Activated CD4-positive, alpha-beta T cell treated with anti-CD3 and anti-CD28 coated beads for 36 hours (primary cell): ENCODE results near the gene RAB7B. TPM values are rescaled to one million over a fixed set of nuclear protein-coding genes. Genes with fewer than 3 reads are reported as not detected.

Experiments used
- ATAC-seq: fragments of 200-7000 bp; cut with Tn5 transposase; one replicate; pipeline ENCODE4 v1.10.0; 2021; ENCODE audit warnings: mild to moderate bottlenecking, moderate library complexity
- CTCF ChIA-PET: fragments of 350-600 bp; sonication (Branson Sonifier 250); formaldehyde crosslinking; loops from one replicate; lab custom pipeline; 2021; ENCODE audit warnings: antibody characterized with exemption; lab: Charles Lee
- POLR2A ChIA-PET: fragments of 350-600 bp; sonication (Branson Sonifier 250); formaldehyde crosslinking; loops from one replicate; lab custom pipeline; 2021; ENCODE audit warnings: antibody characterized with exemption, inconsistent platforms; lab: Charles Lee
- DNase-seq: peaks from one replicate; pipeline ENCODE4 v3.0.0-alpha.2; 2020
- H3K27ac Mint-ChIP-seq: one replicate; pipeline ENCODE4 v1.8.0; 2021; ENCODE audit warnings: mixed read lengths
- H3K27me3 Mint-ChIP-seq: one replicate; pipeline ENCODE4 v1.8.0; 2021; ENCODE audit warnings: mixed read lengths
- H3K36me3 Mint-ChIP-seq: one replicate; pipeline ENCODE4 v1.8.0; 2021; ENCODE audit warnings: low read depth, mixed read lengths
- H3K4me1 Mint-ChIP-seq: one replicate; pipeline ENCODE4 v1.8.0; 2021; ENCODE audit warnings: mixed read lengths
- H3K4me3 Mint-ChIP-seq: one replicate; pipeline ENCODE4 v1.8.0; 2021; ENCODE audit warnings: mild to moderate bottlenecking, moderate library complexity, mixed read lengths
- H3K9me3 Mint-ChIP-seq: one replicate; pipeline ENCODE4 v1.8.0; 2021; ENCODE audit warnings: low read depth, mixed read lengths
- intact Hi-C, 2 experiments: fragments of 100-400 bp; cut with DNase I in 1 of 2; cut with micrococcal nuclease in 1 of 2; formaldehyde crosslinking; loops; one replicate each; pipeline versions ENCODE4 v1.14.2 to v1.15.1; 2022 to 2024; cut with DNase I, micrococcal nuclease
- total RNA-seq, 2 experiments: library from RNA; stranded (reverse); gene quantifications; one replicate each; pipeline ENCODE4 v1.2.3, GENCODE V29; 2021

The RAB7B gene
- total RNA-seq, 2 experiments from 2014 or later = not detected

DNA sequence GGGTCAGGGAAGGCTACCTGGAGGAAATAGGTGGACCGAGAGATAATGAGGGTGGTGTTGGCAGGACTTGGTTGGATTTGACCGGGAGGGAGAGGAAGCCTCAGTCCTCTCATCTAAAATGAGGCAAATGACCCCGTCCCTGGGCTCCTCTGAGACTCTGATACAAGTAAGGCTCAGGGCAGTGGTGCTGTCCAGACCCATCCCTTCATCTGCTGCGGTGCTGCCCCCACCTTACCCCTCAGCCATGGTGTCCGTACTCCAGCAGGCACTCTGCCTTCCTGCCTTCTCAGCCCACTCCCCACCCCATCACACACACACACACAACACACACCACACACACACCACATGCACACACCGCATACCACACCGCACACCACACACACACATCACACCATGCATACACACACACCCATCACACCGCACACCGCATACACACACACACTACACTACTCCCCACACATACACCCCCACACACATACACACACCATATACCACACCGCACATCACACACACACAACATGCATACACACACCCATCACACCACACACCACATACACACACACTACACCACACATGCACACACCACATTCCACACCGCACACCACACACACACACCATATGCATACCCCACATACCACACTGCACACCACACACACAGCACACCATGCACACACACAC lies 30.6 kb downstream of the RAB7B start:
- ChIA-PET CTCF (interaction anchor here (2.7 kb wide), 1 partner anchor 55 kb away, joined by 12 read pairs; no protein-coding TSS in a partner anchor), POLR2A (no interaction called here)
- no peaks in the 10 kb centered on the region for H3K36me3 Mint-ChIP-seq
- peaks cover 3% of the 10 kb centered on the region for H3K9me3 Mint-ChIP-seq
- intact Hi-C loops = no loop called here
- no peak overlapping the region for H3K27ac Mint-ChIP-seq
- no peaks in the 10 kb centered on the region for H3K27me3 Mint-ChIP-seq
- ATAC-seq (no peak), DNase-seq (no peak)
- no peaks in the 10 kb centered on the region for H3K4me1 Mint-ChIP-seq
- H3K4me3 Mint-ChIP-seq = no peak overlapping the region

DNA sequence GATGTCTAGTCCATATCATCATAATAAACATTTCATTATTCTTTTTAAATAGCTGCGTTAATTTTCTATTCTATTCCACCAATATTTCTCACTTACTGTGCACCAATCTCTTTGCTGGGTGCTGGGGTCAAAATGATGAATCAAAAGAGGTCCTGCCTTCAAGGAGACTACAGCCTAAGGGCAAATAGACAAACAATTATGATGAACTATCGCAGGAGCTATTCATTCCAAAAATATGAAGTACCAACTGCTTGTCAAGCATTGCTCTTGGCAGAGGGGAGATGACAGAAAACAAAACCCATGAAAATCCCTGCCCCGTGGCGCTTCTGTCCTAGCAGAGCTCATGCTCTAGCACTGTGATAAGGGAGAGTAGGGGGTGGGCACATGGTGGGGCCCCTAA lies 31.1 kb downstream of the RAB7B start:
- DNase-seq (no peak), ATAC-seq (no peak)
- H3K4me1 Mint-ChIP-seq = no peaks in the 10 kb centered on the region
- CTCF ChIA-PET = interaction anchor here (0.7 to 2.7 kb wide), 2 partner anchors 54 to 180 kb away, joined by 3 to 12 read pairs; no protein-coding TSS in a partner anchor
- POLR2A ChIA-PET = no interaction called here
- H3K36me3 Mint-ChIP-seq = no peaks in the 10 kb centered on the region
- no peaks in the 10 kb centered on the region for H3K27me3 Mint-ChIP-seq
- H3K4me3 Mint-ChIP-seq = no peak overlapping the region
- intact Hi-C loops = no loop called here
- H3K9me3 Mint-ChIP-seq = peaks cover 3% of the 10 kb centered on the region
- H3K27ac Mint-ChIP-seq = no peak overlapping the region

DNA sequence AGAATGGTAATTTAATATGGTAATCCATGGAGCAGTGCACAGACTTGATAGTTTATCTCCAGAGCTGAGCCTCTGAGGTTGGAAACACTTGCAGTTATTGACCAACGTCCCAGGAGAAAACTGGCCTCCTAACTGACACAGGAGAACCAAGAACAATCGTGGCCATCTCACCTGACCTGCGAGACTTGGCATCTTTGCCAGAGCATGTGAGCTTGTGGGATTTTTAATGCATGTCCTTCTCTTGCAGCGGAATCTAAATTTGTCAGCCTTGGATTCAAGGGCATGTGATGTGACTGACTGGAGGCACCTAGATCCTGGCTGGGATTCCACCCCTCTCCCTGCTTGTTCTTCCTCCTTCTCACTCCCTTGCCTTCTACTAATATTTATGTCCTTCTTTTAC lies 32.1 kb downstream of the RAB7B start:
- Mint-ChIP-seq H3K4me3 (no peak overlapping the region), H3K27ac (no peak overlapping the region), H3K27me3 (no peaks in the 10 kb centered on the region), H3K4me1 (no peaks in the 10 kb centered on the region), H3K9me3 (peaks cover 3% of the 10 kb centered on the region), H3K36me3 (no peaks in the 10 kb centered on the region)
- POLR2A ChIA-PET = interaction anchor here (0.6 kb wide), 1 partner anchor 90 kb away, joined by 10 read pairs; no protein-coding TSS in a partner anchor
- CTCF ChIA-PET = interaction anchor here (0.6 to 2.7 kb wide), 8 partner anchors 11 to 291 kb away, joined by 3 to 12 read pairs (median 3); partner anchors contain the start of gene SLC45A3
- intact Hi-C loops = no loop called here
- no peak for ATAC-seq
- no peak for DNase-seq

DNA sequence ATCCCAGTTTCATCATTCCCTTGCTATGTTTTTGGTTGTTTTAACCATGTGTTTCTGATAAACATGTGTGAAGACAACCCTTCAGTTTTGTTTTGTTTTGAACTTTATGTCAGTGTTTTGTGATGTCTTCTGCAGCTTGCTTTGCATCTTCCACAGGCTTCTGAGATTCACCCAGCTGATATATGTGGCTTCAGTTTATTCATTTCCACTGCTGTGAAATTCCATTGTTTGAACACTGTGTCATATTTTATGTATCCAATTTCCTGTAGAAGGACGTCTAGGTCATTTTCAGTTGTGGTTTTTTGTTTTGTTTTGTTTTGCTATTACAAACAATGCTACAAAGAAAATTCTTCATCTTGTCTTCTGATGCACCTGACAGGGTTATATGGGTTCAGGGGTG lies 32.7 kb downstream of the RAB7B start:
- Mint-ChIP-seq H3K27ac (no peak overlapping the region), H3K4me3 (no peak overlapping the region), H3K9me3 (peaks cover 3% of the 10 kb centered on the region), H3K4me1 (no peaks in the 10 kb centered on the region), H3K27me3 (no peaks in the 10 kb centered on the region), H3K36me3 (no peaks in the 10 kb centered on the region)
- DNase-seq (no peak), ATAC-seq (no peak)
- ChIA-PET POLR2A (interaction anchor here (0.6 kb wide), 1 partner anchor 269 kb away, joined by 3 read pairs; no protein-coding TSS in a partner anchor), CTCF (interaction anchor here (0.6 to 2.7 kb wide), 5 partner anchors 18 to 180 kb away, joined by 3 to 12 read pairs (median 4); no protein-coding TSS in a partner anchor)
- intact Hi-C loops = no loop called here

DNA sequence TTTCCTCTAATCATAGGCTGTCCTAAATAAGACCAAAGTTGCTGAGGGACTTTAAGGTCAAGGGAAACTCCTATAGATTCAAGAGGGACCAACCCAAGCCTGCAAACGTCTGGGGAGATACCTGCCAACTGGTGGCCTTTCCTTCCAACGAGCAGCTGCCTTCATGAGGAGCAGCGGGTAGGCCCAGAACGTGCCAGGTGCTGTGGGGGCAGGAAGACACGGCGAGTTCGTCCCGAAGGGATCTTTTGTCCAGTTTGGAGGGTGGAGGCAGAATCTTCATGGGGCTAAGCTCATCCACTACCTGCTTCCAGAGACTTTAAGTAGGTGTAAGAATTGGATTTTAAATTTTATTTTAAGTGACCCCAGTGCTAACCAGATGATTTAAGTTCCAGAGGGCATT lies 34.0 kb downstream of the RAB7B start:
- no peak for DNase-seq
- Mint-ChIP-seq H3K4me3 (no peak overlapping the region), H3K9me3 (no peaks in the 10 kb centered on the region), H3K4me1 (no peaks in the 10 kb centered on the region), H3K27me3 (no peaks in the 10 kb centered on the region), H3K36me3 (no peaks in the 10 kb centered on the region), H3K27ac (no peak overlapping the region)
- ATAC-seq = no peak
- CTCF ChIA-PET = interaction anchor here (1.3 to 2.3 kb wide), 2 partner anchors 8 to 15 kb away, joined by 4 to 17 read pairs; no protein-coding TSS in a partner anchor
- POLR2A ChIA-PET = interaction anchor here (0.5 kb wide), 1 partner anchor 132 kb away, joined by 3 read pairs; no protein-coding TSS in a partner anchor
- intact Hi-C loops = no loop called here

DNA sequence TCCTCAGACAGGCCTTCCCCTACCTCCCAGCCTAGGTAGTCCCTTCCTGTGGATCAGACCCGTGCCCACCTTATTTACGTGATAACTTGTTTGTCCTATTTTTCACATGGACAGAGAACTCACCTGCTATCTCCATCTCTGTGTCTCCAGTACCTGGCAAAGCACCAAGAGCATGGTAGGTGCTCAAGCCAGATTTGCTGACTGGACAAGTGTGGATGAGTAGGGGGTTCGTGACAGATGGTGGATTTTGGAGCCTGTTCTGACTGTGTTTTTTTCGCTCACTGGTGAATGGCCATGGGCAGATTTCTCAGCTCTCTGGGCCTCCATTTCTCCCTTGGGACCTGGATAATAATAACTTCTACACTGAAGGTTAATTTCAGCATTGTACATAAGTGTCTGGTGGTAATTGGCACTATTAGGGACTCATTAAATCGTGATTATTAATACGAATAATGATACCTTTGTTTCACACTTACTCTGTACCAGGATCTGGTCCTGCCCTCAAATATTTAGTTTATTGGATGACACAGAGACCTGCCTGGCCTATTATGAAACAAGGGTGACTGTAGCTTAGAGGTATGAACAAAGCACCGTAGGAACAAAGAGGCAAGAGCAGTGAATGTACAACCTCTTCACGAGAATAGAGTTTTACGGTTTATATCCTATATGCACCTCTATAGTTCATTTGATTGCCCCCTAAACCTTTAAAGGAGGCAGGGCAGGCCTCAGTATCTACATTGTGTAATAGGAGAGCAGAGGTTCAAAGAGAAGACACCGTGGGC lies 35.5 kb downstream of the RAB7B start:
- ATAC-seq = no peak
- intact Hi-C loops = no loop called here
- DNase-seq = no peak
- Mint-ChIP-seq H3K27ac (no peak overlapping the region), H3K4me1 (no peaks in the 10 kb centered on the region), H3K27me3 (no peaks in the 10 kb centered on the region), H3K9me3 (no peaks in the 10 kb centered on the region), H3K4me3 (no peak overlapping the region), H3K36me3 (no peaks in the 10 kb centered on the region)
- ChIA-PET CTCF (interaction anchor here (1.3 to 2.3 kb wide), 2 partner anchors 10 to 16 kb away, joined by 4 to 17 read pairs; no protein-coding TSS in a partner anchor), POLR2A (no interaction called here)

DNA sequence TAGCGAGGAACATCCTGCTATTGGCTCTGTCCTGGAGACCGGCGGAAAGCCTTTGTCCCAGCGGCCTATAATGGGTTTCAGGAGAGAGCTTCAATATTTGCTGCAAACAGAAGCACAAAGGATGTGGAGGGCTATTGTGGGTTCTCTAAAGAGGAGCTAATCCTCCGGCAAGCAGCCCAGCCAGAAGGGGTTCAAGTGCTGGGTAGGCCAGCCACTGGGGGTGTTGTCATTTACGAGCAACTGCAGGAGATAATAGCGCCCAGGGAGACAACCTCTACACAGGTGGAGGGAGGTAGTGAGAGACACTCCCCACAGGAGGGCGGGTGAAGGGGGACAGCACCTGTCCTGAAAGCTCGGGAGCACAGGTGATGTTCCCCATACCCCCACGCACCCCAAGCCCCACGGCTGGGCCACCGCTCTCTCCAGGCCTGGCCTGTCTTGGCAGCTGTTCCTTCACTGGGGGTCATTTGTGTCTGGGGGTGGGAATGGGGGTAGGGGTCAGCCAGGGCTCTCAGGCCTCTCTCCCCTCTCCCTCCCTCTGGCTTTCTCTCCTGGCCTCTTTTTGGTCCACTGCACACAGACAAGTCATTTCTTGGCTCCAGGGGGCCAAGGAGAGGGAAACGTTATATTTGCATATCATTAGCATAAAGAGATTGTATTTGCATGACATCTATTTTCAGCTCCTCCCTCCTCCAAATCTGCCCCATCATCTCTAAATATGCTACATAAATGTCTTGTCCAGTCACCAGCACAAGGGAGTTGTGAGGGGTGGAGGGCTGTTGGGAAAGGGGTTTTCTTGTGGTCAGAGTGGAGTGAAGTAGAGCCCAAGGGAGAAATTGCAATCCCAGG lies 37.9 kb downstream of the RAB7B start:
- ChIA-PET CTCF (interaction anchor here (1.0 to 2.4 kb wide), 3 partner anchors 12 to 161 kb away, joined by 3 to 13 read pairs (median 3); no protein-coding TSS in a partner anchor), POLR2A (no interaction called here)
- Mint-ChIP-seq H3K4me1 (peaks cover 9% of the 10 kb centered on the region), H3K36me3 (no peaks in the 10 kb centered on the region), H3K4me3 (no peak overlapping the region), H3K27ac (no peak overlapping the region), H3K9me3 (no peaks in the 10 kb centered on the region), H3K27me3 (peaks cover 4% of the 10 kb centered on the region)
- intact Hi-C loops = no loop called here
- no peak for ATAC-seq
- no peak for DNase-seq

DNA sequence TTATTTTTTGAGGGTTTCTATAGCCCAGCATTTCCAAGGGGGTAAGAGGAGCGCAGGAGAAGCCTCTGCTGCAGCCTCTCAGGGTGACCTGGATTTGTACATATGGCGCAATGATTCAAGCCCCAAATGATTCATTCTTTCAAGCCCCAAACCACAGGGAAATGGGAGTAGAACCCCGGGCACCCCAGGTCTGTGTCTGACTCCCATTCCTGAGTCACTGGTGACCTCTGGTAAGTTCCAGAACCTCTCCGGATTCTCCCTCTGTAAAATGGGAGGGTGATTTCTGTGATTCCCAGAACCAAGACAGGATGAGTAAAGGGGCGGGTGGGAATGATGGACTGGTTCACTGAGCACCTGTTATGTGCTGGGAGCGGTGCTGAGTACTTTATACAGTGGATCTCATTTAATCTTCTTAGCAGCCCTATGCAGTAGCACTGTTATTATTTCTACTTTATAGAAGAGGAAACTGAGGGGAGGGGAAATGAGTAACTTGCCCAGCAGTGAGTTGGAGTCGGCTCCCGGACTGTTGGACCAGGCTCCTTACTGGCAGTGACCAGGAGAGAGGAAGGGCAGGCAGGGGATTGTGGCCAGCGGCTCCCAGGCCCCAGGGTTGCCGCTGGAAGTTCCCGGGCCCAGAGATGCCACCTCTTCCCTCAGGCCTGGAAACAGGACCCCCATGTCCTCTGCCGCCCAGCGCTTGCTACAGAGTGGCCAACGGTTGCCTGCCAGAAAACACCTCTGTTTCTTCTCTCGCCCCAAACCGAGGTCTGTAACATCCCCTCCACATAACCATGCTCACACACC lies 39.6 kb downstream of the RAB7B start:
- H3K4me1 Mint-ChIP-seq = peaks cover 9% of the 10 kb centered on the region
- DNase-seq (peak; percentile 28), ATAC-seq (peak; percentile 59)
- no peaks in the 10 kb centered on the region for H3K9me3 Mint-ChIP-seq
- no peak overlapping the region for H3K4me3 Mint-ChIP-seq
- intact Hi-C loops = loop anchor here in 1 of 2 experiments (5.0 kb wide), 1 partner anchor 171 kb away; no protein-coding TSS in a partner anchor
- POLR2A ChIA-PET = no interaction called here
- H3K36me3 Mint-ChIP-seq = no peaks in the 10 kb centered on the region
- H3K27ac Mint-ChIP-seq = no peak overlapping the region
- peaks cover 4% of the 10 kb centered on the region for H3K27me3 Mint-ChIP-seq
- CTCF ChIA-PET = interaction anchor here (0.6 to 4.3 kb wide), 4 partner anchors 11 to 645 kb away, joined by 3 to 23 read pairs (median 8); no protein-coding TSS in a partner anchor

DNA sequence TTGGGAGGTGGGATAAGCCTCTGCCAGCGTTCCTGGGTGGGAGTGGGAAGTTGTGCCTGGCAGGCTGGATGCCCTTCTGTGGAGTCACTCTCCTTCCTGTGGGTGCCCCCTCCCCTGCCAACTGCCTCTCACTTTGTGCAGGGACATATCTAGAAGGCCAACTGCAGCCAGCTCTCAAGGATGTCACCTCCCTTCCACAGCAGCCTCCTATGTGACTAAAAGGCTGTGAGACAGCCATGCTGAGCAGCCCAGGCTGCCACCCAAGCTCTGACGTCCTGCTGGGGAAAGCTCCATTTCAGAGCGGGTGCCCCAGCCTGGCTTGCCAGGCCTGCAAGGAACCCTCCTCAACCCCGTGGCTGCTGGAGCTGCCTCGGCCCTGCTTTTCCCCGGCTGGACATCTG lies 40.4 kb downstream of the RAB7B start:
- intact Hi-C loops = loop anchor here in 1 of 2 experiments (5.0 kb wide), 1 partner anchor 171 kb away; no protein-coding TSS in a partner anchor
- no peaks in the 10 kb centered on the region for H3K36me3 Mint-ChIP-seq
- peaks cover 4% of the 10 kb centered on the region for H3K27me3 Mint-ChIP-seq
- H3K4me1 Mint-ChIP-seq = peaks cover 9% of the 10 kb centered on the region
- no peak for ATAC-seq
- H3K9me3 Mint-ChIP-seq = no peaks in the 10 kb centered on the region
- no peak overlapping the region for H3K4me3 Mint-ChIP-seq
- H3K27ac Mint-ChIP-seq = no peak overlapping the region
- ChIA-PET POLR2A (no interaction called here), CTCF (interaction anchor here (1.0 to 4.3 kb wide), 2 partner anchors 10 to 14 kb away, joined by 3 to 23 read pairs; no protein-coding TSS in a partner anchor)
- no peak for DNase-seq
